Measurements from ENCODE around the gene SND1. TPM values are rescaled to one million over a fixed set of nuclear protein-coding genes. Genes with fewer than 3 reads are reported as not detected.

The SND1 gene
- total RNA-seq, 1 experiment from 2014 or later: 274 TPM

DNA sequence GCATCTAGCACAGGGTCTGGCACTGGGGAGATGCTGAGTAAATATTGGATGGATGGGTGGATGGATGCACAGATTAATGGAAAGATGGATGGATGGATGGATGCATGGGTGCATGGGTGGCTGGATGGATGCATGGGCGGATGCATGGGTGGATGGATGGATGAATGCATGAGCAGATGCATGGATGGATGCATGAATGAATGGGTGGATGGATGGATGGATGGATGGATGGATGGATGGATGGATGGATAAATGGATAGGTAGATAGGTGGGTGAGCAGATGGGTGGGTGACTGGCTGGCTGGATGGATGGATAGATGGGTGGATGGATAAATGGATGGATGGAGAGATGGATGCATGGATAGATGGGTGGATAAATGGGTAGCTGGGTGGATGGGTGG is 39.7 kb upstream of the SND1 start:
- Mint-ChIP-seq H3K36me3 (ENCODE audit: insufficient read depth, unreplicated experiment) (peaks cover 5% of the 10 kb centered on the region), H3K27ac (ENCODE audit: unreplicated experiment) (no peak overlapping the region), H3K4me1 (ENCODE audit: low read depth, unreplicated experiment) (no peaks in the 10 kb centered on the region), H3K9me3 (ENCODE audit: unreplicated experiment) (peaks cover 9% of the 10 kb centered on the region), H3K4me3 (ENCODE audit: unreplicated experiment) (no peak overlapping the region), H3K27me3 (ENCODE audit: insufficient read depth, unreplicated experiment) (peaks cover 35% of the 10 kb centered on the region)
- no peak for DNase-seq
- ChIA-PET CTCF (no interaction called here), POLR2A (no interaction called here)
- Histone ChIP-seq H3K4me3 (ENCODE audit: low read depth, low read length) (no peak overlapping the region), H3K36me3 (ENCODE audit: control insufficient read depth, insufficient read depth, low read length) (no peaks in the 10 kb centered on the region), H3K9me3 (peaks cover 23% of the 10 kb centered on the region), H3K27me3 (replicated peaks; ENCODE audit: control insufficient read depth, insufficient read depth, low read length) (no peaks in the 10 kb centered on the region), H3K4me1 (no peaks in the 10 kb centered on the region)
- intact Hi-C loops (cut with micrococcal nuclease; ENCODE audit: unreplicated experiment): no loop called here
- TF ChIP-seq, protein P1, sequence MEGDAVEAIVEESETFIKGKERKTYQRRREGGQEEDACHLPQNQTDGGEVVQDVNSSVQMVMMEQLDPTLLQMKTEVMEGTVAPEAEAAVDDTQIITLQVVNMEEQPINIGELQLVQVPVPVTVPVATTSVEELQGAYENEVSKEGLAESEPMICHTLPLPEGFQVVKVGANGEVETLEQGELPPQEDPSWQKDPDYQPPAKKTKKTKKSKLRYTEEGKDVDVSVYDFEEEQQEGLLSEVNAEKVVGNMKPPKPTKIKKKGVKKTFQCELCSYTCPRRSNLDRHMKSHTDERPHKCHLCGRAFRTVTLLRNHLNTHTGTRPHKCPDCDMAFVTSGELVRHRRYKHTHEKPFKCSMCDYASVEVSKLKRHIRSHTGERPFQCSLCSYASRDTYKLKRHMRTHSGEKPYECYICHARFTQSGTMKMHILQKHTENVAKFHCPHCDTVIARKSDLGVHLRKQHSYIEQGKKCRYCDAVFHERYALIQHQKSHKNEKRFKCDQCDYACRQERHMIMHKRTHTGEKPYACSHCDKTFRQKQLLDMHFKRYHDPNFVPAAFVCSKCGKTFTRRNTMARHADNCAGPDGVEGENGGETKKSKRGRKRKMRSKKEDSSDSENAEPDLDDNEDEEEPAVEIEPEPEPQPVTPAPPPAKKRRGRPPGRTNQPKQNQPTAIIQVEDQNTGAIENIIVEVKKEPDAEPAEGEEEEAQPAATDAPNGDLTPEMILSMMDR (IDR thresholded peaks at IDR 0.05; ENCODE audit: insufficient read depth in 1 of 2, low read depth in 1 of 2, low read length in 1 of 2, severe bottlenecking in 1 of 2, unreplicated experiment in 1 of 2): no peak
- BruUV-seq (replicated peaks): no TSS peak

DNA sequence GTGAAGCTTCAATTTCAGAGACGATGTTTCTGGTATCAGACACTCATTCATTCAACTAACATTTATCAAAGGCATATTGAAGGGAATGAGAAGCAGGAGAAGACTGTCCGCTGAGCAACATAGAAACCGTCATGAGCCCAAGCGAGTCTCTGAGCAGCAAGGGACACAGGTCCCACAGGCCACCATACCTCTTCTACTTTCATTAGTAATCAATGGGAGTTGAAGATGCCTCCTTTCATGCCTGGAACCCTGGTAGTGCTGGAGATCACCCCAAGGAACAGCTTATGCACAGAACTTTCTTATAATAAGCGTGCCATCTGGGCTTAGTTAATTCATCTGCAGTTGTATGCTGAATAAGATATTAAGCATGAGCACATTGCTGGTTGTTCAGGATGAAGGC is 35.3 kb upstream of the SND1 start:
- H3K27me3 ChIP-seq (replicated peaks; ENCODE audit: control insufficient read depth, insufficient read depth, low read length): peaks cover 4% of the 10 kb centered on the region
- Mint-ChIP-seq H3K9me3 (ENCODE audit: unreplicated experiment) (peaks cover 9% of the 10 kb centered on the region), H3K4me1 (ENCODE audit: low read depth, unreplicated experiment) (no peaks in the 10 kb centered on the region), H3K27me3 (ENCODE audit: insufficient read depth, unreplicated experiment) (peaks cover 64% of the 10 kb centered on the region), H3K27ac (ENCODE audit: unreplicated experiment) (no peak overlapping the region), H3K36me3 (ENCODE audit: insufficient read depth, unreplicated experiment) (peaks cover 5% of the 10 kb centered on the region), H3K4me3 (ENCODE audit: unreplicated experiment) (no peak overlapping the region)
- no TSS peak for BruUV-seq (replicated peaks)
- no peaks in the 10 kb centered on the region for H3K36me3 ChIP-seq (ENCODE audit: control insufficient read depth, insufficient read depth, low read length)
- no peaks in the 10 kb centered on the region for H3K4me1 ChIP-seq
- no peak overlapping the region for H3K4me3 ChIP-seq (ENCODE audit: low read depth, low read length)
- ChIA-PET CTCF (no interaction called here), POLR2A (no interaction called here)
- intact Hi-C loops (cut with micrococcal nuclease; ENCODE audit: unreplicated experiment): no loop called here
- no peaks in the 10 kb centered on the region for H3K9me3 ChIP-seq
- TF ChIP-seq, protein P1 (IDR thresholded peaks at IDR 0.05; ENCODE audit: insufficient read depth in 1 of 2, low read depth in 1 of 2, low read length in 1 of 2, severe bottlenecking in 1 of 2, unreplicated experiment in 1 of 2): no peak
- no peak for DNase-seq

DNA sequence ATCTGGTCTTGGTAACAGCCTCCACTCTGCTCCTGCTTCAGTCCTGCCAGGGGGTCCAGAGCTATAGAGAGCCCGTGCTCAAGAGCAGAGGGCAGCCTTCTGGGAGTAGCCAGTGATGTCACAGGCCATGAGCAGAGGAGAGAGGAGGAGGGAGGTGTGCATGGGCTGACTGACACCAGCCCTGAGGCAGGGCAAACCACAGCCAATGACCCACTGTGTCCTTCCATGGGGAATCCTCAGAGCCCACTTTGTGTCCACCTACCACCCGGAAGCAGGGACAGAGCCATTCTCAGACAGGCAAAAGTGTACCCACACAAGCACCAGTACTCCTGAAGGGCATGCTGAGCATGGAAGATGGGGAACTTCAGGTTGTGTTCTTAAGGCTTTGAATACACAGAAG is 34.0 kb upstream of the SND1 start, which contains the start of gene PAX4:
Gene PAX4, minus strand, starts transcription at position 101 of the 400 bp plus-strand sequence. CDS start 2,214 bp downstream, outside the sequence.
- ChIA-PET CTCF (no interaction called here), POLR2A (no interaction called here)
- intact Hi-C loops (cut with micrococcal nuclease; ENCODE audit: unreplicated experiment): no loop called here
- H3K4me1 ChIP-seq: no peaks in the 10 kb centered on the region
- no peaks in the 10 kb centered on the region for H3K36me3 ChIP-seq (ENCODE audit: control insufficient read depth, insufficient read depth, low read length)
- H3K27me3 ChIP-seq (replicated peaks; ENCODE audit: control insufficient read depth, insufficient read depth, low read length): peaks cover 4% of the 10 kb centered on the region
- Mint-ChIP-seq H3K36me3 (ENCODE audit: insufficient read depth, unreplicated experiment) (peaks cover 5% of the 10 kb centered on the region), H3K9me3 (ENCODE audit: unreplicated experiment) (peaks cover under 1% of the 10 kb centered on the region), H3K4me3 (ENCODE audit: unreplicated experiment) (no peak within 1 kb of the TSS), H3K27me3 (ENCODE audit: insufficient read depth, unreplicated experiment) (peaks cover 61% of the 10 kb centered on the region), H3K4me1 (ENCODE audit: low read depth, unreplicated experiment) (no peaks in the 10 kb centered on the region), H3K27ac (ENCODE audit: unreplicated experiment) (no peak within 1 kb of the TSS)
- TF ChIP-seq, protein P1 (IDR thresholded peaks at IDR 0.05; ENCODE audit: insufficient read depth in 1 of 2, low read depth in 1 of 2, low read length in 1 of 2, severe bottlenecking in 1 of 2, unreplicated experiment in 1 of 2): no peak
- no TSS peak for BruUV-seq (replicated peaks)
- H3K9me3 ChIP-seq: no peaks in the 10 kb centered on the region
- DNase-seq: no peak
- H3K4me3 ChIP-seq (ENCODE audit: low read depth, low read length): no peak within 1 kb of the TSS
